A172 (cell line): ENCODE data around the gene MARCKS. TPM values are rescaled to one million over a fixed set of nuclear protein-coding genes. Genes with fewer than 3 reads are reported as not detected.

Experiments
- DNase-seq: peaks from one replicate; pipeline ENCODE4 v3.0.0-alpha.2; 2015; ENCODE audit warnings: low spot score
- total RNA-seq: library from RNA; depleted of rRNA; stranded (reverse); fragments of >200 nt; shearing (Covaris generic); gene quantifications from 2 replicates; pipeline ENCODE4 v1.2.3, GENCODE V29; 2014; rRNA removed

The MARCKS gene, protein sequence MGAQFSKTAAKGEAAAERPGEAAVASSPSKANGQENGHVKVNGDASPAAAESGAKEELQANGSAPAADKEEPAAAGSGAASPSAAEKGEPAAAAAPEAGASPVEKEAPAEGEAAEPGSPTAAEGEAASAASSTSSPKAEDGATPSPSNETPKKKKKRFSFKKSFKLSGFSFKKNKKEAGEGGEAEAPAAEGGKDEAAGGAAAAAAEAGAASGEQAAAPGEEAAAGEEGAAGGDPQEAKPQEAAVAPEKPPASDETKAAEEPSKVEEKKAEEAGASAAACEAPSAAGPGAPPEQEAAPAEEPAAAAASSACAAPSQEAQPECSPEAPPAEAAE
- 108 and 150 TPM in 2 replicates for total RNA-seq

DNA sequence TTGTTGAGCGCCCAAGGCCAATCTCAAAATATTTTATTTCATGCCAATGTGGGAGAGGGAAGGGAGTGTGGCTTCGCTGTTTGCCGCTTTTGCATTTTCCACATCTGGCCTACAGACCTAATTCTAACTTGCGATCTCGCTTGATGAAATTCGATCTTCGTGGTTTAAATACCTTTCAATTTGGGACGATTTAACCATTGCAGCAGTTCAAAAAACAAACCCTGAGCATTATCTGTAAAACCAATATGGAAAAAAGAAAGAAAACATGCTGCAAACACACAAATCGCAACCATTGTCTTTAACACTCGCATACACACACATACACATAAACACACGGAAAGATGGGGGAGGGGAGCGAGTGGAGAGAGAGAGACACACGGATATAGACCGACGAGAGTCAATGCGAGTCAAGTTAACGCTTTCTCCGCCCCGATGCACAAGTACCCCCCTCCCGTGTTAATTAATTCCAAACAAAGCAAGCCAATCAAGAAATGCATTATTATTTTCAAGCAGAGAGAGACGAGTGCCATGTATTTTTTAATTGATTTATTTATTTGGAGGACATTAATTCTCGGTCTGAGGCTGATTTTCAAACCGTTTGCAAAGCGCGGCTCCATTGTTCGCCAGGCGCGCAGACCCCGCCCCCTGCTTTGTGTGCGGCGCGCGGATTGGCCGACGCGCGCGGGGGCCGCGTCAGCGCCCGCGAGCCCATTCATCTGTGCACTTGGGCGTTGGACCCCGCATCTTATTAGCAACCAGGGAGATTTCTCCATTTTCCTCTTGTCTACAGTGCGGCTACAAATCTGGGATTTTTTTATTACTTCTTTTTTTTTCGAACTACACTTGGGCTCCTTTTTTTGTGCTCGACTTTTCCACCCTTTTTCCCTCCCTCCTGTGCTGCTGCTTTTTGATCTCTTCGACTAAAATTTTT is at the start of gene MARCKS:
TSS of gene MARCKS (plus strand) at position 721 of the 931 bp plus-strand sequence. CDS start 401 bp downstream, outside the sequence.
- DNase-seq, result peak; percentile 71

DNA sequence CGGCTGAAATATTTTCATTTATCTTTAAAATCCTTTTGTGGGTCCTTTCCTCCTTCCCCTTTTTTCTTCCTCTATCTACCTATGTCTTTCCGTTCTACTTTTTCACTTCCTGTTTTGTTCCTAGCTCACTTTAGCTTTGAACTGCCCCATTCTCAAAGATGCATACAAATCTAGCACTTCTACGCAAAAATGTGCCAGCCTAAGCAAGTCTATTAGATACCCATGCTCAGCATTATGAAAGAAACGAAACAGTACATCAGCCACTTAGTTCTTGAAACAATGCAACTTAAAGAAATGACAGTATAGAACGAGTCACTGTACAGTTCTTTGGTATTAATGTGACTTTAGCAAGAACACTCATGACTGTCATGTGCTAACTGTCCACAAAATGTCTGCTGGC is 47.3 kb upstream of the MARCKS start:
- no peak for DNase-seq

DNA sequence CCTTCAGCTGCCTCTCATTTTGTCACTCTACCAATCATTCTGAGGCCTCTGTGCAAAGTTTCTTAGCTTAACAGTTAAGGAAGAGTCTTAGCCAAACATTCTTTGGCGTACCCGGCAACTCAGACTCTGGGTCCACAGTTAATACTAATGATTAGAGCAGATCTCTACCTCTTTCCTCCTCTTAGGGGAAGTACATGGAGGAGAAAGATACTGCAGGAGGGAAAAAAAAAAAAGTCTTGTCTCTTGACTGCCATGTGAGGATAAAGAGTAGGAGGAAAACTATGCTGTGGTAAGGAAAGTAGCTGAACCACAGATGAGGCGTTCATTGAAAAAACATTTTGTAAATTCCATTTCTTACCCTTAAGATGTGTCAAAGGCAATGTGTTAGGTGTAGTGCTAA is 44.0 kb upstream of the MARCKS start:
- peak; percentile 18 for DNase-seq

DNA sequence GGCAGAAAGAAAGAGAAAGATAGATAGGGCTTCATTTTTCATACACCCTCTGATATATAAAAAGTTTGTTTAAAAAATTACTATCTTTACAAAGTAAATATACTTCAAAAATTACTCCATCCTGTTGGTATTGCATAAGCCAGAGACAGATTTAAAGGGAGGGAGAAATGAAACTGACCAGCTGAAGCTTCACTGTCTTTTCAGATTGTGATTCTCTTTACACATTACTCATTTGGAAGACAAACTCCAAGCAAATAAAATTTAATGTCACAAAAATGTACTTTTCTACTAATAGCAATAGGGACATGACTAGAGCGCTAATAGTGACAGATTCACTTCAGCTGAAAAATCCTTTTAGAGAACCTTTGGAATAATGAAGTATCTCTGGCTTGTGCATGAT is 38.6 kb upstream of the MARCKS start:
- DNase-seq, result no peak

DNA sequence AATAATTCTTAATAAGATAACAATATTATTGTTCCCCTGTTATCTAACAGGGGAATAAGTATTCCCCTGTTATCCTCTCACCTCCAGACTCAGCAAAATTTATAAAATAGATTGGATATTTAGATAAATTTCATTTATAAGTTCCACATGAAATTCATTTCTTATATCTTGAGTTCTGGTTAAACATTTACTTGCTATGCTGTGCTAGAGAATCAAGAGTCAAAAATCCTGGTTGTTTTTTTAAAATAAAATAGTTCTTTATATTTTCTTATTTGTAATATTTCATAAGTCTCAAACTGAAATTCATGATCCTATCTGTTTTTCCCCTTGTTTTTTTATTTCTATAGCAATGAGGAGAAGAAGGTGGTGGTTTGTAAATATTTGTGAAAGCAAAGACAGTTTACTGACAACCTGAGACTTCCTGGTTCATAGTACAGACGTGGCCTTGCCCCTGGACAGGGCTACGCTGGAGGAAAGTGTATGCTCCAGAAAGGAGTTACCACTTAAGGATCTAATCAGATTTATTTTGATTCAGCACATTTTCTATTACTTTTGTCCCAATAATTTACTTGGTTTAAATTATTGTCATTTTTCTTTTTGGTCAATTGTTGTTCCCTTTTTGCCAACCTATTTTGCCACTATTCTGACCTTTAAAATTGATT is 37.8 kb upstream of the MARCKS start:
- no peak for DNase-seq

DNA sequence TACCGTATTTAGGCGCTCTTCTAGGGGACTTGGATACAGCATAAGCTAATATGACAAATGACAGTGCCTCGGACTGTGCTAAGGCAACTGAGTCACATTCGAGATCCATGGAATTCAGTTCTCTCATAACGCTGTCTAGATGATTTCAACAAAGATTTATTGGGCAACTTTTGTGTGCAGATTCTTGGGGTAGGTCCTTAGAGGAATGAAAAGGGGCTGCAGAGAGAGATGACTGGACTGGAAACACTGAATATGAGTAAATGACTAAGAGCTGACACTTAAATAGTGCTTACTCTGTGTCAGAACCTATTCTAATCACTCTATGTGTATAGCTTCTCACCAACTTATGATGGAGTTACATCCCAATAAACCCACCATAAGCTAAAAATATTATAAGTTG is 36.4 kb upstream of the MARCKS start:
- no peak for DNase-seq

DNA sequence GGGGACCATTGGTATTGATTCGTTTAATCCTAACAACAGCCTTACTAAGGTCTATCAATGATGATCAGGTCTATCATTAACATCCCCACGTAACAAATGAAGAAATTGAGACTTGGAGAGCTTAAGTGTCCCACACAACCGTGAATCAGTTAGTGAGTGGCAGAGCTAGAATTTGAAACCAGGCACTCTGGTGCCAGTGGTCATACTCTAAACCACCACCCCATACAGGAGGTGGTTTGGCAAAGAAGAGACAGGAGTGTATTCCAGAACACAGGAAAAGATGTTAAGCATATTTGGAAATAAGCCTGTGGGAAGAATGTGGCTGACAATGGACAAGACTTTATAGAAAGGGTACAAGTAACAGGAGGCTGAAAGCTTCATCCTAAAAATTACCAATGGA is 35.7 kb upstream of the MARCKS start:
- no peak for DNase-seq

DNA sequence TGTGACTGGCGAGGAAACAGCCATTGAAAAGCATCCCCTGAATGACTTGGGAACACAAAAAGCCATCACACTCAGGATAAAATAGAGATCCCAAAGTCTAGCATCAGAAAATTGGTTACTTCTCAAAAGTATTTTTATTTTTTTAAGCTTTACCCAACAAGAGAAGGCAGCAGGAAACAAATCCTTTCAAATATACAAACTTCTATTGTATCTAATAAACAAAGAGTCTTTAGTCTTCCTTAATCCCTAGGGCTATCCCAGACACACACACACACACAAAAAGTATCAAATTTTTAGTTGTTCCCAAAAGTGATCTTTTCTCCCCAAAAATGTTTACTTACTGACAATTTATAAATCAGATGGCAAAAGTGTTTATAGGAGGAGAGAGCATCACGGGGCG is 33.2 kb upstream of the MARCKS start:
- DNase-seq, result no peak

DNA sequence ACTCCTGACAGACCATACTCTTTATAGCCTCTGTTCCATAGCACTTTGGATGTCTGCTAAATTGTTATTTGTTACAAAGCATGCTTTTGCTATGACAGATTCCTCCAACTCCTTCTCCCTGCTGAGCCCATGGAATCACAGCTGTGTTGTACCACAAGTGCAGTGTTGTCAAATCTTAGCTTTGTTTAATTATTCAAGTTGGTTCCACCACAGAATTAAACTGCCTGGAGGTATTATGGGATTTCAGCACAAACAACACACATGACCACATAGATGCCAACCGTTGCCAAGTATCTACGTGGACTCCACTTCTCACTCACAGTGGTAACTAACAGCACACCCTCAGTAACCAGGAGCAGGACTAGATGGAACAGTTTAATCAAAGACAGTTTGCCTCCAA is 32.7 kb upstream of the MARCKS start:
- DNase-seq, result no peak

DNA sequence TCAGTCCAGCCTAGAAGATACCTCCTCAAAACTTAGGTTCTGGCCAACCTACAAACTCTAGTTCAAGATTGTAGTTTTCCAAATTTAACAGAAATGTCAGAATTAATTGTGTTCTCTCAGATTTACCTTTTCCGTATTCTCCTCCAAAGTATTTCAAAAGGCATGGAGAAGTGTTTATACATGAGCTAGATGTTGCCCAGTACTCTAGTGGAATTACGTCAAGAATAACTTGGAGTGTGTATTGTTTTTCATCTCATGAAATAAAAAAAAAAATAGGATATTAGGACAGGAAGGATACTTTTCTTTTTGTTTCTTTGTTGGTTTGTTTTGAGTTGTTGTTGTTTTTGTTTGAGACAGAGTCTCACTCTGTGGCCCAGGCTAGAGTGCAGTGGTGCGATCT is 32.3 kb upstream of the MARCKS start:
- DNase-seq, result no peak

DNA sequence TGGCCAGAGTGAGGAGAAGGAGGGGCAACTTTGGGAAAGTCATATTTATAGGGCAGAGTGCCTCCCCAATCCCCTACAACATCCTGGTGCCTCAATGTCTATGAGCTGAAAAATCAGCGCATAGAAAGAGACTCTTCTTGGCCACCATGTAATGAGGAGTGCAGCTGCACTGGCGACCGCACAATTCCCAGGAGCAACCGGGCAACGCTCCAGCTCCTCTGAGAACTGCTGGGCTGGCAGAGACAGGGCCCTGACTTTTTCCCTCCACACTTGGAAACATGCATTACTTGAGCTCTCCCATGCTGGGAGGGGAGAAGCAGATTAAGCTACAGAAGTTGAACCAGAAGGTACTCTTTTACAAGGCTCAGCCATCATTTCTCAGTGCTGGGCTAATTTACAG is 31.4 kb upstream of the MARCKS start:
- DNase-seq, result peak; percentile 62

DNA sequence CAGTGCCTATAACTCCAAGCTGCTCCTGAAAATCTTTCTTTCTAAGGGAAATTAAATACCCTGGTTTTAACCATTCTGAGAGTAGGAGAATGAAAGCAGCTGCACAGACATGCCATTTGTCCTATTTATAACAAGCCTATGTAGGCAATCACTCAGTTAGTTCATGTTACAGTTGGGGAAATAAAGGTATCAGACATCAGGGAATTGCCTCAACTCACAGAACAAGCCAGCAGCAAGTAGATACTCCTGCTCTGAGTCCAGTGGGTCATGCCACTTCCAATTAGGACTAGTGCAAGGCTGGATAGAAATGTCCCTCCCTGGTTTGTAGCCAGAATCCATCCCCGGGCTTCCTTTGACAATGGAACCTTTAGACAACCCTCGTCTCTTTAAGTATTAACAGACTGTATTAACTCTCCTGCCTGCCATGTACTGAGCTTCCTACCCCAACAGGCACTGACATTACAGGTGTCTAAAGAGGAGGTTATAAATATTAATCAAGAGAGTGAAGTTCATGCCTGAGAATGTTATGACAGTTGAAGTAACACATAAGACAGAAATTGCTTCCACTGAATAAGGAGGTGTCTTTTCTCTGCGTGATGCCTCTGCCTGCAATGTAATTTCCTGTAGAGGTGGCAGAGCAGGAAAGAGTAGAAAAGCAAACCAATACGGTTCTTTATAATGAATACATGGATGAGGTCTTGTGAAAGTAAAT is 28.0 kb upstream of the MARCKS start:
- DNase-seq, result no peak

DNA sequence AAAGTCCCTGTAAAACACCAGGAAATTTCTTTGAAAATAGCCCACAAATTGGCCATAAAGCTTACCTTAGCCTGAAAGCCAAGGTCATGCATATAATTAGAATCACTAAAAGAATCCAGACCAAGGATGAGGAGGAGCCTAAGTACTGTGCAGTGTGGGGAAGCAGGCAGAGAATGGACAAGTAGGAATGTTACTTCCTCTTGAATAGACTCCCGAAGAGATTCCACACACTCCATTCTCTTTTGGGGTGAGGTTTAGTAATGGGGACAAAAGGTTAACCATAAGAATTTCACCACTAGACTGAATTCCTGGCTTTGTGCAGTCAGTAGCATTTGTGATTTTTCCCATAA is 27.5 kb upstream of the MARCKS start:
- DNase-seq, result peak; percentile 43

DNA sequence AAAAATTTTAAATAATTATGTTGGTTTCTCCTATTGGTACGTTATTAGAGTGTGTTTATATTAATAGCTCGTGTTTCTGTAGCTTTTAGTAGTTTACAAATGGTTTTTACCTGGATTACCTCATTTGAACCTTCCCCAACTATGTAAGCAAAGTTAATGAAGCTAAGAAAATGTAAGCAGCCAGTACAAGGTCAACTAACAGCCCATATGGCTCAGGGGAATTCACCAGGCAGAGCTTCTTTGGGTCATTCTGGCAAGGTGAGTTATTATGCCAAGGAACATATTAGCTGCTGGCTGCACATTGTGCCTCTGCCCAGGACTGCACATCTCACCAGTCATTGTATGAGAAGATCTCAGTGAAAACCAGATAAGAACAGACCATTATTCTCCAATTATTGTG is 27.0 kb upstream of the MARCKS start:
- DNase-seq, result no peak

DNA sequence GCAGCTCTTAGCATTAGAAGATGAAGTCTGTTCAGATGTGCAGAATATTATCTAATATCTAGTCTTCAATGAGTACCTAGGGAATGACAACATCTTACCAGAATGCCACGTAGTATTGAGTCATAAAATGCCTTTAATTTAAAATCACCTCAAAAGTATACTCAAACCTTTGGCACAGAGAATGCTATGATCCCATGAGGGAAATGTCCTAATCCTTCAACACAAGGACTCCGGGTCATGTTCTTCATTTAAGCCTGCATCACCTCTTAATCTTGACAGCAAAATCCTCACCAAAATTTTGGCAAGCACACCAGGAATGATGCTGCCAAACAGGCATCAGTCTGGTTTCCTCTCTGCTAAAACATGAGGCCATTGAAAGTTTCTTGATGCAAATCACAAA is 23.6 kb upstream of the MARCKS start:
- peak; percentile 39 for DNase-seq

DNA sequence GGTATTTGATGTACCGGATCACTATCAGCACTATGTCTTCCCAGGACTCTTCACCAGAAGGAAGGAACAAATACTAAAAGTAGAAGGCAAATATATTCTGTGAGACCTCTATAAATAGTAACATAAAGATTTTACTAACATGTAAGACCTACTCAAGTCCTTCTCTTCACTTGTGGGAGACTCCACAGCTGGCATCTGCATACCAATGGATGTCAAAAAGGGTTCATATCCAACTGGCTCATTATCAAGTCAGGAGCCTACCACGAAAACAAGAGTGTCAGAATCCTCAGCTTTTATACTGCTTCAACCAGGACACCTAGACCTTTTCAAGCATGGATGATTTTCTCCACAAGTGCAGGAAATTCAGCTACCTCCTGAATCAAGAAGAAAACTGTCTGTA is 20.0 kb upstream of the MARCKS start:
- no peak for DNase-seq

DNA sequence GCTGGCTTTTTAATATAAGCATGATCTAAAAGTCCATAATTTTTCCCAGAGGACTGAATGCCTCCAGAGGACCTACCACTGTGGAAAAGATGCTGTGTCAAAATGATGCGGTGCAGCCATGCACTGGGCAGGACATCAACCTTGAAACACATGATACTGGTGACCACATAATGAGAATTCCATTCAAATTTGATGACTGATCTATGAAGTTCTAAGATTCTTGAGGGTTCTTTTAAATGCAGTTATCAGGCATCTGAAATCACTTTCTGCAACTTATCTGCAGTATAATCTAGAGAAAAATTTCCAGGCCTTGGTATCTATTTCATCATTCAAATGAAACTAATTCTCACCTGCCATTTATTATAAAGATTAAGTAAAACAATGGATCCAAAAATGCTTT is 15.0 kb upstream of the MARCKS start:
- DNase-seq, result peak; percentile 71

DNA sequence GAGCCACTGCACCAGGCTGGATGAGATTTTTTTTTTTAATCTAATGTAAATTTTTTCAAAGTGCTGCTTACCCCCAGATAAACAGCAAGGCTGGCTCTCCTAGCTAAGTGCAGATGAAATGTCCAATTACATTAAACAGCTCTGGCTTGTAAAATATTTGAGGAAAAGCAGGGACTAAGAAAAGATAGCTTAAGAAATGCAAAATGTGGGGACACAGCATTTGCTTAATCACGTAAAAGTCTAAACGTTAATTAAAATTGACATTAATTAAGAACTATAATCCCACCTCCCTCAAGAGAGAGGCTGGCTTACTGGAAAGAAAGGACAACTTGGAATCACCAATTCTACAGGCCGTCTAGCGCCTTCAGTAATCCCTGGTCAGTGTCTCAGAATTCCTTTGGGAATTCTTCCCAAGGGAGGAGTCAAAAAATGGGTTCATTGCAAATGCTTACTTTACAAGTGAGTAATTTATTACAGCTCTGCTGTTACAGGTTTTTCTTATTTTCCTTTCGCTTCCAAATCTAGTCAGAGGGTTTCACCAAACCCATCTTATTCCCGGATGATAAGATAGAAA is 13.6 kb upstream of the MARCKS start:
- DNase-seq, result peak; percentile 38

DNA sequence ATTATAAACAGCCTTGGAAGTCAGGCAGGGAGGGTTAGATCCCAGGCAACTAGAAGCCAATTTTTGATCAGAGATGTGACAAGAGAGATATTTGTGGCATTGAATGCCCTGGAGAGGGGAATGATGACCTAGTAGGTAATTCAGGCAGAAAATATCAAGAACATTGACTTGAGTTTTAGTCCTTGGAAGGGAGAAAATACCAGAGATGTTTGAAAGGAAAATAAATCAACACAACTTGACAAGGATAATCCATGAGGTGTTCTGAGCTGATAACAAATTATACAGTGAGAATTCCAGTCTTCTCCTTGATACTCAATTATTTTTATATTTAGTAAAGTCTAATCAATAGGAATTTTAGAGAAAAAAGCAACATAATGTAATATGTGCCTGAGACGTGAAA is 10.6 kb upstream of the MARCKS start:
- DNase-seq, result peak; percentile 16

DNA sequence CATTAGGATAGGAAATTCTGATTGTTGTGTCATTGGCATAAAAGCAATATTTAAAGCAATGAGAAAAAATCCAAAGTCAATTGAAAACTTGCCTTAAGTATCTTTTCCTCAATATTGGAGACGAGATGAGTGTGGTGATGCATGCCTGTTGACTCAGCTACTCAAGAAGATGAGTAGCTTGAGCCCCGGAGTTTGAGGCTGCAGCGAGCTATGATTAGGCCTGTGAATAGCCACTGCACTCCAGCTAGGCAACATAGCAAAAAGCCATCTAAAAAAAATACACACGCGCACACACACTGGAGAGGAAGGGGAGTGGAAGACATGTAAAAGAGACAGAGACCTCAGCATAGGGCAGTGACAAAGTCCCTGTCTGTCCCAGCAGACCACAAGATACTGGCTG is 9.7 kb upstream of the MARCKS start:
- peak; percentile 18 for DNase-seq

DNA sequence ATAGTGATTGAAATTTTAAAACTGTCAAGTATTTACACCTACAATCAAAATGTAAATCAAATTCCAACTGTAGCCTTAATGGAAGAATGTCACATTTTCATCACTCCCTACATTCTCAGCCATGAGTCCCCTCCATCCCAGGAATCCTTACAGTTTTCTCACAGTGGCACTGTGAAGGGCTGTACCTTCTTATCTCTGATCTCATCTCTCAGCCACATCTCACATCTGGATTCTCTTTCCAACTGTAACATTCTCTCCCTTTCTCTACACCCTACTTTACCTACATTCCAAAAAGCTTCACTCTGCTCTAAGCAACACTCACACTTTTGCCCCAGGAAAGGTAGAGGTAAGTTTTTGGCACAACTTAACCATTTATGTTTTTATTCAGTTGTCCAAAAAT is 8.9 kb upstream of the MARCKS start:
- DNase-seq, result no peak

DNA sequence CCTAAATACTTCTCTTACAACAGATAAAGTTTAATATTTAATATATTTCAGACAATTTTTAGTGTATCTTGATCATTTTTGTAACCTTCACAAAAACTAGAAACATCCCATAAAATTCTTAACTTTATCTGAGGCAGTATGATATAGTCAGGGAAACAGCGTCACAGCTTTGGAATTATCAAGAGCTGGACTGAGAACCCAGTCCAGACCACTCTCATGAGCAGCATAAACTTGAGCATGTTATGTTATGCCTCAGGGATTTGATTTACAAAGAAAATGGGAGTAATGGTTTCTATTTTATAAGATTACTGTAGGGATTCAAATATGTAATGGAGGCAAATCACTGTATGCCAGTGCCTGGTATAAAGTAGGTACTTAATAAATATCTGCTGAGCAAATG is 8.3 kb upstream of the MARCKS start:
- no peak for DNase-seq
